ENCODE measurements around the gene IL1R2. TPM values are rescaled to one million over a fixed set of nuclear protein-coding genes. Genes with fewer than 3 reads are reported as not detected.

IL1R2 gene
- total RNA-seq, 1 experiment from 2014 or later, result 10.1 TPM

DNA sequence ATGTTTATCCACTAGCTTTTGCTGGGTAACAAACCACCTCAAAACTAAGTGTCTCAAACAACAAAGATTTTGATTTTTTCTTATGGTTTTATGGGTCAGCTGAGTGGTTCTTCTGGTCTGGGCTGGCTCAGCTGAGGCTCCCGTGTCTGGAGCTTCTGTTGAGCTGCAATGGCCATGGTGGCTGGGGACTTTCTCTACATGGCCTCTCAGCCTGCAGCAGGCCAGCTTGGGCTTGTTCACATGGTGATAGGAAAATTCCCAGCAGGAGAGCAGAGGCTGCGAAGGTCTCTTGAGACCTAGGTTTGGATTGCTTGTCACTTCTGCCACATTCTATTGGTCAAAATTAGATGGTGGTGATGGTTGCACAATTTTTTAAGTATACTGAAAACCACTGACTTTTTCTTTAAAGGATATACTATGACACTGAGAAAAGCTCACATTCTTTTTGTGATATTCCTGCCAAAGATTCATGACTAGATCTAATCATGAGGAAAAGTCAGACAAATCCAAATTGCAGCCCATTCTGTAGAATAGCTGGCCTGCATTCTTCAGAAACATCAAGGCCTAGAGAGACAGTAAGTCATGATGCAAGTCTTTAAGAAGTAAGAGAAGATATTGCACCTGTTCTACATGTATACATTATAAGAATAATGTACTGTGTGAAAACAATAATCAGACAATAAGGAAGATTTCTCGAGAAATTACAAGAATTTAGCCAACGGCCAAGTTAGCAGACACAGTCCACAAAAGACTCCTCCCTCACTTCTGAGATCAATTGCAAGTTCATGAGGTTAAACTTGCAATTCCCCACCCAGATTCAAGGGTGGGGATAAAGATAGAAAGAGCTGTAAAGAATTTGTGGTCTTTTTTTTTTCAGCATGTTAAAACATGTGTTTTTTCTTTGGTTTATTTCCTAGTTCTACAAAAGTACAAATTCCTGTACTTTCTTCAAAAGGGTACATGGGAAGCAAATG lies 35.0 kb upstream of the IL1R2 start:
- Histone ChIP-seq H3K36me3 (ENCODE audit: control insufficient read depth, insufficient read depth, low read length) (no peaks in the 10 kb centered on the region), H3K4me1 (peaks cover 10% of the 10 kb centered on the region; the same call in 1 of the 2 replicates), H3K9me3 (no peaks in the 10 kb centered on the region), H3K27me3 (replicated peaks; ENCODE audit: control insufficient read depth, insufficient read depth, low read length) (no peaks in the 10 kb centered on the region), H3K4me3 (ENCODE audit: low read depth, low read length) (no peak overlapping the region)
- TF ChIP-seq, protein P1, sequence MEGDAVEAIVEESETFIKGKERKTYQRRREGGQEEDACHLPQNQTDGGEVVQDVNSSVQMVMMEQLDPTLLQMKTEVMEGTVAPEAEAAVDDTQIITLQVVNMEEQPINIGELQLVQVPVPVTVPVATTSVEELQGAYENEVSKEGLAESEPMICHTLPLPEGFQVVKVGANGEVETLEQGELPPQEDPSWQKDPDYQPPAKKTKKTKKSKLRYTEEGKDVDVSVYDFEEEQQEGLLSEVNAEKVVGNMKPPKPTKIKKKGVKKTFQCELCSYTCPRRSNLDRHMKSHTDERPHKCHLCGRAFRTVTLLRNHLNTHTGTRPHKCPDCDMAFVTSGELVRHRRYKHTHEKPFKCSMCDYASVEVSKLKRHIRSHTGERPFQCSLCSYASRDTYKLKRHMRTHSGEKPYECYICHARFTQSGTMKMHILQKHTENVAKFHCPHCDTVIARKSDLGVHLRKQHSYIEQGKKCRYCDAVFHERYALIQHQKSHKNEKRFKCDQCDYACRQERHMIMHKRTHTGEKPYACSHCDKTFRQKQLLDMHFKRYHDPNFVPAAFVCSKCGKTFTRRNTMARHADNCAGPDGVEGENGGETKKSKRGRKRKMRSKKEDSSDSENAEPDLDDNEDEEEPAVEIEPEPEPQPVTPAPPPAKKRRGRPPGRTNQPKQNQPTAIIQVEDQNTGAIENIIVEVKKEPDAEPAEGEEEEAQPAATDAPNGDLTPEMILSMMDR (IDR thresholded peaks at IDR 0.05; ENCODE audit: insufficient read depth in 1 of 2, low read depth in 1 of 2, low read length in 1 of 2, severe bottlenecking in 1 of 2, unreplicated experiment in 1 of 2), result no peak
- no peaks in the 10 kb centered on the region for H3K4me1 Mint-ChIP-seq (ENCODE audit: low read depth, unreplicated experiment)
- intact Hi-C loops (cut with micrococcal nuclease; ENCODE audit: unreplicated experiment), result no loop called here
- no peaks in the 10 kb centered on the region for H3K27me3 Mint-ChIP-seq (ENCODE audit: insufficient read depth, unreplicated experiment)
- ChIA-PET POLR2A (no interaction called here), CTCF (no interaction called here)
- BruUV-seq (replicated peaks), result no TSS peak
- peaks cover 5% of the 10 kb centered on the region for H3K36me3 Mint-ChIP-seq (ENCODE audit: insufficient read depth, unreplicated experiment)
- H3K27ac Mint-ChIP-seq (ENCODE audit: unreplicated experiment), result no peak overlapping the region
- no peak for DNase-seq
- H3K9me3 Mint-ChIP-seq (ENCODE audit: unreplicated experiment), result peaks cover 26% of the 10 kb centered on the region
- H3K4me3 Mint-ChIP-seq (ENCODE audit: unreplicated experiment), result no peak overlapping the region

DNA sequence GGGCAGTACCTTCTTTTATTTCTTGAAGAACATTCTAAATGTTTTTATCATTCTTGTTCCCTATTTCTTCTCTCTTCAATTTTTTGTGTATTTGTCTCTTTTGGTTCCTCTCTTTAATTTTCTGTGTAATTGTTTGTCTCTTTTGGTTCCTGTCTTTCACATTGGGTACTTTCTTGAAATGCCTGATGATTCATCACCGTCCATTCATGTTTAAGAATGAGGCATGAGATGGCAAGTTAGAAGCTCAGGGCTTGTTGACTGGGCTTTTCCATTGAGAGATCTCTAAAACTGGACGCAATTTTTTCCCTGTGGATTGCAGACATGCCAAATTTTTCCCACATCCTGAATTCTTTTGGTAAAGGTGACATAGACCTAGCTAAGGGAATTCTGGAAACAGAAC lies 33.7 kb upstream of the IL1R2 start:
- peaks cover 26% of the 10 kb centered on the region for H3K9me3 Mint-ChIP-seq (ENCODE audit: unreplicated experiment)
- peaks cover 5% of the 10 kb centered on the region for H3K36me3 Mint-ChIP-seq (ENCODE audit: insufficient read depth, unreplicated experiment)
- H3K27me3 Mint-ChIP-seq (ENCODE audit: insufficient read depth, unreplicated experiment), result no peaks in the 10 kb centered on the region
- H3K27me3 ChIP-seq (replicated peaks; ENCODE audit: control insufficient read depth, insufficient read depth, low read length), result no peaks in the 10 kb centered on the region
- no peaks in the 10 kb centered on the region for H3K36me3 ChIP-seq (ENCODE audit: control insufficient read depth, insufficient read depth, low read length)
- BruUV-seq (replicated peaks), result no TSS peak
- H3K4me3 ChIP-seq (ENCODE audit: low read depth, low read length), result no peak overlapping the region
- intact Hi-C loops (cut with micrococcal nuclease; ENCODE audit: unreplicated experiment), result no loop called here
- H3K4me1 Mint-ChIP-seq (ENCODE audit: low read depth, unreplicated experiment), result no peaks in the 10 kb centered on the region
- CTCF ChIA-PET, result no interaction called here
- H3K4me1 ChIP-seq, result peaks cover 17% of the 10 kb centered on the region; the same call in 1 of the 2 replicates
- POLR2A ChIA-PET, result no interaction called here
- no peak overlapping the region for H3K4me3 Mint-ChIP-seq (ENCODE audit: unreplicated experiment)
- H3K9me3 ChIP-seq, result no peaks in the 10 kb centered on the region
- TF ChIP-seq, protein P1 (IDR thresholded peaks at IDR 0.05; ENCODE audit: insufficient read depth in 1 of 2, low read depth in 1 of 2, low read length in 1 of 2, severe bottlenecking in 1 of 2, unreplicated experiment in 1 of 2), result no peak
- no peak overlapping the region for H3K27ac Mint-ChIP-seq (ENCODE audit: unreplicated experiment)
- no peak for DNase-seq

DNA sequence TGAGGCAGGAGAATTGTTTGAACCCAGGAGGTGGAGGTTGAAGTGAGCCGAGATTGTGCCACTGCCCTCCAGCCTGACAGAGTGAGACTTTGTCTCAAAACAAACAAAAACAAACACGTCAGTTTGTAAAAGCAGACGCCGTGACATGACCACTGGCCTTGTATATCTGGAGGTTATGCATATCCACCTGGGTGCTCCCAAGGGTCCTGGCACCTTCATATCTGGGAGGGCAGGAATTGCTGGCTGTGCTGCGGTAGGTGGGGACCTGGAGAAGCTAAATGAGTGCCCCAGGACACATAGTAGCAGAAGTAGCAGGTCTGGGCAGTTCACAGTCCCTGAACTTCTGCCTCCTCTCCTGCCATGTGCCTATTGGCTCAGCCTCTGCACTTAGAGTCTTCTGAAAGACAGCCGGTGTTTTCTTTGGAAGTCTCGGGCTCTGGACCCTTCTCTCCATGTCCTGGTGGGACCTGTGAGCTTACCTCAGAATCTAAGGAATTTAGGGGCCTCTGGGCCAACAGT lies 30.9 kb upstream of the IL1R2 start:
- no peaks in the 10 kb centered on the region for H3K27me3 ChIP-seq (replicated peaks; ENCODE audit: control insufficient read depth, insufficient read depth, low read length)
- H3K36me3 ChIP-seq (ENCODE audit: control insufficient read depth, insufficient read depth, low read length), result no peaks in the 10 kb centered on the region
- H3K27me3 Mint-ChIP-seq (ENCODE audit: insufficient read depth, unreplicated experiment), result no peaks in the 10 kb centered on the region
- no peak for DNase-seq
- TF ChIP-seq, protein P1 (IDR thresholded peaks at IDR 0.05; ENCODE audit: insufficient read depth in 1 of 2, low read depth in 1 of 2, low read length in 1 of 2, severe bottlenecking in 1 of 2, unreplicated experiment in 1 of 2), result no peak
- H3K4me1 Mint-ChIP-seq (ENCODE audit: low read depth, unreplicated experiment), result no peaks in the 10 kb centered on the region
- H3K9me3 ChIP-seq, result no peaks in the 10 kb centered on the region
- peaks cover 5% of the 10 kb centered on the region for H3K36me3 Mint-ChIP-seq (ENCODE audit: insufficient read depth, unreplicated experiment)
- peaks cover 17% of the 10 kb centered on the region; the same call in 1 of the 2 replicates for H3K4me1 ChIP-seq
- no peak overlapping the region for H3K4me3 ChIP-seq (ENCODE audit: low read depth, low read length)
- H3K4me3 Mint-ChIP-seq (ENCODE audit: unreplicated experiment), result no peak overlapping the region
- H3K27ac Mint-ChIP-seq (ENCODE audit: unreplicated experiment), result no peak overlapping the region
- no TSS peak for BruUV-seq (replicated peaks)
- CTCF ChIA-PET, result interaction anchor here (0.6 kb wide), 1 partner anchor 66 kb away, joined by 3 read pairs; no protein-coding TSS in a partner anchor
- H3K9me3 Mint-ChIP-seq (ENCODE audit: unreplicated experiment), result peaks cover 21% of the 10 kb centered on the region
- intact Hi-C loops (cut with micrococcal nuclease; ENCODE audit: unreplicated experiment), result loop anchor here (1.0 kb wide), 1 partner anchor 38 kb away; no protein-coding TSS in a partner anchor
- POLR2A ChIA-PET, result no interaction called here
